Activated T-helper 17 cell treated with anti-CD3 and anti-CD28 coated beads, Interleukin-2, amount 50 U/mL, for 72 hours (primary cell): ENCODE measurements around the gene CD55. TPM values are rescaled to one million over a fixed set of nuclear protein-coding genes. Genes with fewer than 3 reads are reported as not detected.
A peak's percentile ranks its signal among the peaks of the same experiment; 100 is the strongest.

Source experiments
- ATAC-seq: fragments of 150-1000 bp; cut with Tn5 transposase; replicated peaks from 2 replicates; pipeline ENCODE4 v1.10.0; 2021; ENCODE audit warnings: mild to moderate bottlenecking, moderate library complexity
- H3K27ac Mint-ChIP-seq: one replicate; pipeline ENCODE4 v1.8.0; 2022; ENCODE audit warnings: mixed read lengths
- H3K27me3 Mint-ChIP-seq: one replicate; pipeline ENCODE4 v1.8.0; 2022; ENCODE audit warnings: mixed read lengths
- H3K36me3 Mint-ChIP-seq: one replicate; pipeline ENCODE4 v1.8.0; 2022; ENCODE audit warnings: low read depth, mild to moderate bottlenecking, mixed read lengths
- H3K4me1 Mint-ChIP-seq: one replicate; pipeline ENCODE4 v1.8.0; 2022; ENCODE audit warnings: mixed read lengths
- H3K4me3 Mint-ChIP-seq: one replicate; pipeline ENCODE4 v1.8.0; 2022; ENCODE audit warnings: mild to moderate bottlenecking, mixed read lengths
- H3K9me3 Mint-ChIP-seq: one replicate; pipeline ENCODE4 v1.8.0; 2022; ENCODE audit warnings: mixed read lengths
- total RNA-seq, 2 donors: library from RNA; stranded (reverse); gene quantifications; one replicate each; pipeline ENCODE4 v1.2.3, GENCODE V29; 2022

The CD55 gene
- total RNA-seq, 2 donors from 2014 or later: 29.0 to 61.8 TPM

DNA sequence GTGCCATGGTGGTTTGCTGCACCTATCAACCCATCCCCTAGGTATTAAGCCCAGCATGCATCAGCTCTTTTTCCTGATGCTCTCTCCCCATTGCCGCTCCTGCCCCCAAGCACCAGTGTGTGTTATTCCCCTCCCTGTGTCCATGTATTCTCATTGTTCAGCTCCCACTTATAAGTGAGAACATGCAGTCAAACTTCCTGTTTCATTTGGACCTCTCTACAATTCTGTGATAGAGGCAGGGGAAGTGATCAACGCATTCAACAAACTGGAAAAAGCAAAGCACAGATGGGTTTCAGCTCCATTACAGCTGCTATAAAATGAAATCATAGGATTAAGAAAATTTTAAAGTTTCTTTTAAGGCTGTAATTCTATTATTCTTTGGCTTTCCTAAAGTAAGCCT, 23.3 kb upstream of the CD55 start:
- Mint-ChIP-seq H3K9me3 (peaks cover 8% of the 10 kb centered on the region), H3K27me3 (no peaks in the 10 kb centered on the region), H3K36me3 (no peaks in the 10 kb centered on the region), H3K27ac (no peak overlapping the region), H3K4me1 (peaks cover 7% of the 10 kb centered on the region), H3K4me3 (no peak overlapping the region)
- no peak for ATAC-seq

DNA sequence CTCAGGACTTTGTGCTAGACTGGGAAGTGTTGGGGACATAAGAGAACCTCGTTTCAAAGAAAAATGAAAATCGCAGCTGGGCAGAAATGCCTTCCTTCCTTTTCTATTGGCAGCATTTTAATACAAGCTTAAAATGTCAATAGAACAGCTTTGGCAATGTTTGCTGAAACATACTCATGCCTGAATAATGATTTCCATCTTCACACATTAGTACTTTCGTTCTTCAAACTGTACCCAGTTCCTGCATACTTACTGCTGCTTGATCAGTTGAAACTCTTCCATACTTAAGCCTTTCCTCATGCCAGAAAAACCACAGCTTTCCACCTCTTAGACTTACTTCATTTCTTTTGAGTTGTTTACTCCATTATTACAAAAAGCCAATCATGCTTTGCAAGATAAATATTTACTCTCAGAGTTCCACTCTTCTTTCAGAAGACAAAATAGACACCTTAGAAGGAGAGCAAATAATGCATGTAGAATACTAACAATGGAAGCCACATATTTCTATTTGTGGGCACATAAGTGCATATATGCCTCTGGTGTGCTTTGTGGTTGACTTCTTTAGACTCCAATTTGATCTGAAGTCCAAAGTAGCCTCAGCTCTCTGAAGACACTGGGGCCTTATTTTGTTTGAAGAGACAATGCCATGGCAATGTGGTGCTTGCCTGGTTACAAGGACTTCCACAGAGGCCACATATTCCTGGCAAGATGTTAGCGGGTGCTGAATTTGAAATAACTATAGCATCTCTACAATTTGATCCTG, 22.7 kb upstream of the CD55 start:
- Mint-ChIP-seq H3K36me3 (no peaks in the 10 kb centered on the region), H3K4me3 (no peak overlapping the region), H3K27me3 (no peaks in the 10 kb centered on the region), H3K27ac (no peak overlapping the region), H3K9me3 (peaks cover 8% of the 10 kb centered on the region), H3K4me1 (peaks cover 7% of the 10 kb centered on the region)
- no peak for ATAC-seq

DNA sequence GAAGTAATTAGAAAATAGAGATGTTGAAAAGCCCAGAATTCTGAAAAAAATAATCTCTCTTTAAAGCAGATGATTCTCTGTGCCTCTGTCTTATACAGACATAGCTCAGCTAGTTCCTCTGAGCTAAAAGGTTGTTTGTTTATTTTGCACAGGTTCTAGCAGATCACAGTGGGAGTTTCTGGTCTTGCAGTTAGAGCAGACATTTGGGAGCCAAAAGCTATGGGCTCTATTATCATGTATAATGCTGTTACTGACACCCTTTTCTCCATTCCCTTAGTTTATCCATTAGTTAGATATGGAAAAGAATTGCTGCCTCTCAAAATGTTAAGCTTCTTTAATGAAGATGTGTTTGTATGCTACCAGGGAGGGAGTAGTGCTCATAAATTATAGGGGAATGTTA, 20.5 kb upstream of the CD55 start:
- Mint-ChIP-seq H3K4me3 (no peak overlapping the region), H3K36me3 (no peaks in the 10 kb centered on the region), H3K9me3 (peaks cover 8% of the 10 kb centered on the region), H3K4me1 (peaks cover 7% of the 10 kb centered on the region), H3K27ac (no peak overlapping the region), H3K27me3 (no peaks in the 10 kb centered on the region)
- ATAC-seq: no peak

DNA sequence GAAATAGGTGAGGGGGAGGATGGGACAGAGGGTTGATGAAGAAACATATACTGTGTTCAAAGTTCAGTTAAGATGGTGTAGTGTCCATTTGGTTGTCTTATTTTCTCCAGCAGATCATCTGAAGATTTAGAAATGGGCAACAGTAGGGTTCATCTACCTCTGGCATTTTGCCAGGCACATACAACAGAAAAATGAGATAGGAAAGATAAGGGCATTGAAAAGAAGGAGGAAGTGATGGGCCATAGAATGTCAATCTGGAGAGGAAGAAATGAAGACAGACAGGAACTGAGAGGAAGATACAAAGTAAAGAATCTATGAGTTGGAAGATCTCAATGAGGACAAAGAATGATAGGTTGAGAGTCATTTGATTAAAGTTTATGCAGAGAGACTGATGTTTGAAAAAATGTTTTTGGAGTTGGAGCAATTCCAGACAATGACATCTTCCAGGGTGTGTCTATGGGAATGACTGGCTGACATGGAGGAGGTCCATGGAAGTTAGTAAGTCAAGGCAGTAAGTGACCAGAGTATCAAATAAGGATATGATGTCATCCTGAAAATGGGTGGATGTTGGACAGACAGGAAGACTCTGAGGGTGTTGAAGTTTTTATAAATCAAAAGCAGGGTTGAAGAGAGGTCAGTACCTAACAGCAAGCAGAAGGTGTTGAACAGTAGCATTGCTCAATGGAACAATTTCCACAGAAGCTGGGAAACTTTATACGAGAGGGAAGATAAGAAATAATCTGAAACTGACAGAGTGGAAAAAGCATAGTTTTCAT, 18.7 kb upstream of the CD55 start:
- Mint-ChIP-seq H3K27me3 (no peaks in the 10 kb centered on the region), H3K9me3 (peaks cover 8% of the 10 kb centered on the region), H3K4me3 (no peak overlapping the region), H3K4me1 (peaks cover 7% of the 10 kb centered on the region), H3K27ac (no peak overlapping the region), H3K36me3 (no peaks in the 10 kb centered on the region)
- ATAC-seq: no peak

DNA sequence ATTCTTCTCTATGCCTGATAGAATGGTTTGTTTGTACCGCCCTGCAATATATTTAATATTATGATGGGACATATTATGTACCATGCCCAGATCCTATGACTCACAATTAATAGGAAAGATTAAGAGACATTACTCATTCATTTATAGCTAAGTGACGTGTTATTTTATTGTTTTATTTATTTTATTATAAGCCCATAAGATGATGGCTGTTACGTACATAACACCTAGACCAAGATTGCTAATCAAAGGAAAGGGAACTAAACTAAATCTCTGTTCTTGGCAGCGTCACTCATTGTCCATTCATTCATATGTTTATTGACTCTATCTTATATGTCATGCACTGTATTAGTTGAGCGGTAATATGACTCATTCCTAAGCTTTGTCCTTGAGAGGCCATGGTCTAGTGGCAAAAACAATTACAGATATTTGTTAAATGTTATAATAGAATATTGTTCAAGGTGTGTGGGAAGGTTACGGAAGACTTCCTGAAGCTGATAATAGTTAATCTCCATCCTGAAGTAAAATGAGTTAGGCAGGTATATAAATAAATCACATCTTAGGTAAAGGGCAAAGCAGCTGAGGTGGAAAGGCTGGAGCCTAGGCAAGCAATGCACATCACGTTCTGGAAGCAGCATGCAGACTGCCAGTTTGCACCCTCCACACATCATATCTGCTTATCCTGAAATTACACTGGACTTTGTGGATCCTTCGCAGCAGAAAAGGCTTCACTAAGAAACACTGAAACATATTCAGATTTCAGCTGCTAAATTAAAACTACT, 16.6 kb upstream of the CD55 start:
- H3K27me3 Mint-ChIP-seq: no peaks in the 10 kb centered on the region
- H3K27ac Mint-ChIP-seq: no peak overlapping the region
- H3K4me1 Mint-ChIP-seq: peaks cover 14% of the 10 kb centered on the region
- peaks cover 8% of the 10 kb centered on the region for H3K9me3 Mint-ChIP-seq
- ATAC-seq: no peak
- H3K36me3 Mint-ChIP-seq: no peaks in the 10 kb centered on the region
- no peak overlapping the region for H3K4me3 Mint-ChIP-seq

DNA sequence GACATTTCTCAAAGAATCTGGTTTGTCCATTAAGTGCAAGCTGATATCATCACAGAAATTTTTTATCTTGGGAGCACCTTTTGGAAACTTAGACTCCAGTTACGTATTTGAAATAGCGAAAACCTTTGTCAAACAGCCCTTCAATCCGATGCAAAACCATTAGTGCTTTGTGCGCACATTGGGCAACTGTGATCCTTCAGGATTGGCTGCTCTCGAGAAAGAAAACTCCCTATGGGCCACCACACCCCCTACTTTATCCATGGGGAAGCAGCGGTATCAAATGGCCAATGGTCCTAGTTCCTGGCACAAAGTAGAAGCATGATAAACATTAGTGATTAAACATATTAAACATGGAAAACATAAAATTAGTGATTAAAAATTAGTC, 16.0 kb upstream of the CD55 start:
- Mint-ChIP-seq H3K9me3 (peaks cover 8% of the 10 kb centered on the region), H3K4me1 (peaks cover 16% of the 10 kb centered on the region), H3K27me3 (no peaks in the 10 kb centered on the region), H3K27ac (no peak overlapping the region), H3K4me3 (no peak overlapping the region), H3K36me3 (no peaks in the 10 kb centered on the region)
- no peak for ATAC-seq

DNA sequence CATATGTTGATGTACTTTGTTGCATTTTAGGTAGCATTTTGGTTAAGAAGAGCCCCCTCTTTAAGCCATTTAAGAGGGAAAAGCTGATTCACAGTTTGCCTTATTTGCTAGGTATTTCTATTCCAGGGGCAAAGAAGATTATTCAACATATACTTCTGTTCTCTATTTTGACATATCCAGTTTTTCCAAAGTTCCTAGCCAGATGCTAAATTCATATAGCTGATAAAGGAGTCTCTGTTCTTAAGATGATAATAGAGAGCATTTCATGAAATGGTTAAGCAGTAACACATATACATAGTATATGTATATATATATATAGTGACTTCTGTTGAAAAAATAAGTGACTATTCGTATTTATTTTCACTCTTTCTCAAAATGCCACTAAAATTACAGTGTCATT, 15.5 kb upstream of the CD55 start:
- Mint-ChIP-seq H3K4me1 (peaks cover 16% of the 10 kb centered on the region), H3K27me3 (no peaks in the 10 kb centered on the region), H3K4me3 (no peak overlapping the region), H3K9me3 (peaks cover 8% of the 10 kb centered on the region), H3K36me3 (no peaks in the 10 kb centered on the region), H3K27ac (no peak overlapping the region)
- no peak for ATAC-seq

DNA sequence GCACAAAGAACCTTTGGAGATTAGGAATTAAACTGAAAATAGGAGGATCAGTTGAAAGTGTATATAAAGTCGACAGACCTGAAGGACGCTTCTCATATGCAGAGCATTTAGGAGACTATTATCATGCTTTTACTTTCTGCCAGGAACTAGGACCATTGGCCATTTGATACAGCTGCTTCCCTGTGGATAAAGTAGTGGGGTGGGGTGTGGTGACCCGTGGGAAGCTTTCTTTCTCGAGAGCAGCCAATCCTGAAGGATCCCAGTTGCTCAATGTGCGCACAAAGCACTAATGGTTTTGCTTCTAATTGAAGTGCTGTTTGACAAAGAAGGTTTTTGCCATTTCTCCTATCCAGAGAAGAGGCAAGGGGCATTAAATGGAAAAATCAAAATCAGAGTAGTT, 14.9 kb upstream of the CD55 start:
- Mint-ChIP-seq H3K36me3 (no peaks in the 10 kb centered on the region), H3K4me1 (peaks cover 16% of the 10 kb centered on the region), H3K4me3 (no peak overlapping the region), H3K9me3 (peaks cover 8% of the 10 kb centered on the region), H3K27ac (no peak overlapping the region), H3K27me3 (no peaks in the 10 kb centered on the region)
- ATAC-seq: no peak

DNA sequence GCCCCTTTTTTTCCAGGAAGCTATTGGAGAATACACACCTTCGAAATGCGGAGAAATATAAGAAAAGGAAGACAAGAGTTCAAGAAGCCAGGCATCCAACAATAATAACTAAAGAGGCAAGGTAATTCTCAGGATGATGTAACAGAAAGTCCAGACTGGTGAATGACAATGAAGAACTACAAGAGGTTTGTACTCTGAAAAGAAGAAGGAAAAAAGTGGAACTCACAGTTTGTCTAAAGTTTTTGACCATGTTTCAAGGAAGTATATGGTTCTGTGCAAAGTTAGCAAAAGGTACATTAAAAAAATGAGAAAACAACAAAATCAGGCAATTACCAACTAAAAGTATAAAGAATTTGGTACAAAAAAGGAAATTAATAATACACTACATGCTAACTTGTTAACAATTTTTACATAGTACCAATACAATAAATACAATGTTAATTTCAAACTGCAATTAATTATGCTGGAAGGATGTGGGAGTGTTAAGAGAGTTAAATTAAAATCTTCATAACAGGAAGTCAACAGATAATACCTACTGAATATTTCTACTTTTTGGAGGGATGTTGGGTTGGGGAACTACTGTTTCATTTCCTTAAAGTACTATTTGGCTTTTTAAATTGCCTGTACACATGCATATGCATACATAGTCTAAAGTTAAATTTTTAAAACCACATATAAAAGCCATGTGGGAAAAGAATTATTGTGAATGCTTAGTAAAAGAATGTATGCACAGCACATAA, 12.9 kb upstream of the CD55 start:
- H3K4me1 Mint-ChIP-seq: peaks cover 9% of the 10 kb centered on the region
- H3K27ac Mint-ChIP-seq: no peak overlapping the region
- H3K27me3 Mint-ChIP-seq: no peaks in the 10 kb centered on the region
- H3K9me3 Mint-ChIP-seq: no peaks in the 10 kb centered on the region
- no peaks in the 10 kb centered on the region for H3K36me3 Mint-ChIP-seq
- no peak for ATAC-seq
- no peak overlapping the region for H3K4me3 Mint-ChIP-seq

DNA sequence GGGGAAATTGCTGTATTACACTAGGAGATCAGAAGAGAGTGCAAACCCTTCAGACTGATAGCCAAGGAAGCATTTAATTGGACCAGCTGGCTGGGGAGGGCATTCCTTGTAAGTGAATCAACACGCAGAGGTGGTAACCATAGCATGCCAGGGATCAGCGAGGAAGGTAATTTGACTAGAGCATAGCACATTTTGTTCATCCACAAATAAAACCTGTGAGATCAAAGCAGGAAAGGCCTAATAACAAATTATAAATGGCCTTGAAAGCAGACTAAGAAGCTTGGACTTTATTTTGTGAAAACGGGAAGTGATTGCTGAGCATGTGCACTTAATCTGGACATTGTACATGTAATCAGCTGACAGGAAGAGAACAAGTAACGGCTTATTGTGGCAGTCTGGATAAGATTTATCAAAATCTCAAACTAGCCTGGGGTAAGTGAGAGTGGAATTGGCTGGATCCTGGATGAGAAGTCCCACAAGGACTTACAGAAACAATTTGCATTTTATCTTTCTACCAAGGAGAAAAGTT, 11.7 kb upstream of the CD55 start:
- Mint-ChIP-seq H3K9me3 (no peaks in the 10 kb centered on the region), H3K27ac (peak overlapping the region; percentile 11), H3K27me3 (no peaks in the 10 kb centered on the region), H3K4me1 (peaks cover 9% of the 10 kb centered on the region), H3K36me3 (no peaks in the 10 kb centered on the region), H3K4me3 (peak overlapping the region; percentile 19)
- no peak for ATAC-seq

DNA sequence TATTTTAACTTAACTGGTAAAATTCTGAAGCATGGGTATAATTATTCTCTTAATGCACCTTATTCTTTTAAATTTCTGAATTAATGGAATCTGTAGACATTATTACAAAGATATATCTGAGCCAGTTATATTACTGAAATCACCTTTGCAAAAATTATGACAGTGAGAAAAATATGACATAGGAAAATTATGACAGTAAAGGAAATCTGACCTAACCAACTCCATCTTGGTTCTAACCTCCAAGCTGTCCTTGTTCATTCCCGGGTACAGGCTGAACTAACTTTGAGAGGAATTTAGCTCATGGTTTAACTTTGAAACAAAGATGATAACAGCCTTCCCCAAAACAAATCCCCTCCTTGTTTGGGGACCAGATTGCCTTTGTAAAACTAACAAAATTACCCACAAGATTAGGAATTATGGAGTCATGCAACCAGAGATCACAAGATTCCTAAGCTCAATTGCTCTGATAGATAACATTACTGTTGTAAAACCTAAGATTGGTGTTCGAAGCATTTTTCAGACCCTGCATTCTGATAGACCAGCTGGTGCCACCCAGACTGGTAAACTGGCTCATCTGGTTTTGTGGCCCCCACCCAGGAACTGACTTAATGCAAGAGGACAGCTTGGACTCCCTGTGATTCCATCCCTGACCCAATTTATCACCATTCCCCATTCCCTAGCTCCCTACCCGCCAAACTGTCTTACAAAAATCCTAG, 9.4 kb upstream of the CD55 start:
- Mint-ChIP-seq H3K27ac (no peak overlapping the region), H3K36me3 (no peaks in the 10 kb centered on the region), H3K4me1 (peaks cover 9% of the 10 kb centered on the region), H3K27me3 (no peaks in the 10 kb centered on the region), H3K9me3 (no peaks in the 10 kb centered on the region), H3K4me3 (no peak overlapping the region)
- ATAC-seq: no peak

DNA sequence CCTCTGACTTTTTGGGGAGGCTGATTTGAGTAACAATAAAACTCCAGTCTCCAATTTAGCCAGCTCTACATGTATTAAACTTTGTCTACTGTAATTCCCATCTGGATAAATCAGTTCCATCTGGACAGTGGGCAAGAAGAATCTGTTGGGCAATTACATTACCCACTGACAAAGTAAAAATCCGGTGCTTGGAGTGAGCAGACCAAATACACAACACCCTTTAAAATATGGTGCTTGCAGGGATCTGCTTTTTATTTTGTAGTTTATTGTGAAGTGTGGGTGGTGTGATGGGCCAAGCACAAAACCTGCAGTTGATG, 8.9 kb upstream of the CD55 start:
- Mint-ChIP-seq H3K27me3 (no peaks in the 10 kb centered on the region), H3K9me3 (no peaks in the 10 kb centered on the region), H3K4me3 (no peak overlapping the region), H3K27ac (no peak overlapping the region), H3K36me3 (no peaks in the 10 kb centered on the region), H3K4me1 (peaks cover 9% of the 10 kb centered on the region)
- ATAC-seq: no peak

DNA sequence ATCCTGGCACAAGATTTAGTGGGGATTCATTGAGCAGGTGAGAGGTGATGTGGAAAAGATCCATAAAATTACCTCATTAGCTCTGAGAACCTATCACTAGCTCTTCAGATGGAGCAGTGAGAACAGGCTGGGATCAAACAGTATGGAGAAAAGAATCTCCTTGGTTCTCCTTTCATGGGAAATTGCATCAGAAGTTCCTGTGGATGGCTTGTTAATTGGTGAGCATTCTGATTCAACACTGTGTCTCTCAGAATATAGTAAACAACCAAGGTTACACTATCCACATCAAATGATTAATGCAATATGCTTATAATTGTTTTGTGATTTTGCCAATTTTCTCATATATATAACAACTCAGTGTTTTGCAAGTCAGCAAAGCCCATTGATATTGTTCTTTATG, 8.3 kb upstream of the CD55 start:
- H3K36me3 Mint-ChIP-seq: no peaks in the 10 kb centered on the region
- no peak overlapping the region for H3K27ac Mint-ChIP-seq
- no peaks in the 10 kb centered on the region for H3K27me3 Mint-ChIP-seq
- no peaks in the 10 kb centered on the region for H3K9me3 Mint-ChIP-seq
- H3K4me3 Mint-ChIP-seq: no peak overlapping the region
- H3K4me1 Mint-ChIP-seq: peaks cover 9% of the 10 kb centered on the region
- ATAC-seq: no peak

DNA sequence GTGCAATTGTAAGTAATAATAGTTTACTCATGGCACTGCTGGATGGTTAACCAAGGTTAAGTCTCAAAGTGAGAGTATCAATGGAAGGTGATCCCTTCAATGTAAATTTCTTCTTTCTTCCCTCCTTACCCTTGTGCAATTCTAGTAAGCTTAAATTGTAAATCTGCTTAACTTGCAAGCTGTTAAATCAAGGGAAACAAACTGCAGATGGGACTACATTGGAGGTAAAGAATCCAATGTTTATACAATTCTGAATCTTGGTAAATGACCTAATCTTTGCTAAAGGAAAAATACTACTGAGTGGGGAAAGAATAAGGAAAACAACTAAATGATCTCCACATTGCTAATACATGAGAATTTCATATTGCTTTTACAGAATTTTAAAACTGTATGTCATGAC, 6.7 kb upstream of the CD55 start:
- no peaks in the 10 kb centered on the region for H3K27me3 Mint-ChIP-seq
- H3K9me3 Mint-ChIP-seq: no peaks in the 10 kb centered on the region
- peaks cover 3% of the 10 kb centered on the region for H3K4me1 Mint-ChIP-seq
- no peak overlapping the region for H3K27ac Mint-ChIP-seq
- no peak overlapping the region for H3K4me3 Mint-ChIP-seq
- ATAC-seq: no peak
- no peaks in the 10 kb centered on the region for H3K36me3 Mint-ChIP-seq
